GM21423 (cell line): ENCODE results near the gene N4BP2L1.
"Not testable (repeated sequence)": the region's sequence is repeated elsewhere in the genome, so short reads cannot be mapped to it uniquely, and the experiment has no call there.

Source experiments
- ATAC-seq: cut with Tn5 transposase; IDR thresholded peaks from one replicate; pipeline ENCODE4 v1.9.1; 2021; ENCODE audit warnings: mild to moderate bottlenecking, moderate library complexity; ENCODE audit not compliant: unreplicated experiment

The N4BP2L1 gene

DNA sequence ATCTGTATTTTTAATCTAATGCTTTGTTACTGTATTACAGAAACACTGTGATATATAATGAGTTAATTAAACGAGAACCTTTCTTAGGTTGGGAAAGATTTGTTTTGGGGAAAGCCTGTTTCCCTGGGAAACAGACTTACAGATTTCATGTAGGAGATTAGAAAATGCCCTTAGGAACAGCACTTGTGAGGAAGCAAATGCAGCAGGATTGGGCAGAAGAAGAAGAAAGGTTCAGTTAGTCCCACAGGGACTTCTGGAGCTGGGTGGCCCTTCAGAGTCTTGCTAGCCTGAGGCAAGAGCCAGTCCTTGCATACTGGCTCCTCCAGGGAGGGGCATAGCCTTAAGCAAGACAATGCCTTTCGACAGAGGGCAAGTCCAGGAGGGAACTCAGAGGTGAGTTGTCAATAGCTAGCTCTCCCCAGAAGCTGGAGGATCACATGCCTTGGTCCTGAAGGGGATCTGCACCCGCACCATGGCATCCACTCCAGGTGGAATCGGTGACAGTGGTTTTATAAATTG is 36.8 kb downstream of the N4BP2L1 start:
- ATAC-seq = no peak

DNA sequence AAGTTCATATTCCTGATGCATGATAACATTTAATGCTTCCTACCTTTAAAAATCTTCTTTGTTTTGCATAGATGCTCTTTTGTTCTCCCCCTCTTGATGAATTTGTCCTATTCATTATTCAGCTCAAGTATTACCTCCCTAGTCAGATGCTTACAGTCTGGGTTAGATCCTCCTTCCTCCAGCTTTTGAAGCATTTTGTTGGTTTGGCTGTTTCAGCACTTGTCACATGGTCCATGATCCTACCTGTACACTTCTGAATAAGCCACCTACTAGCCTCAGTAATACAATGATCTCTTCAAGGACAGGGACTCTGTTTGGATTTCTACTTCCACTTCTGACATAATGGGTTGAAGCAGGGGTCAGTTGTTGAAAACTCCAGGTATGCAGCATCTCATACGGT is 37.4 kb downstream of the N4BP2L1 start:
- ATAC-seq = no peak

DNA sequence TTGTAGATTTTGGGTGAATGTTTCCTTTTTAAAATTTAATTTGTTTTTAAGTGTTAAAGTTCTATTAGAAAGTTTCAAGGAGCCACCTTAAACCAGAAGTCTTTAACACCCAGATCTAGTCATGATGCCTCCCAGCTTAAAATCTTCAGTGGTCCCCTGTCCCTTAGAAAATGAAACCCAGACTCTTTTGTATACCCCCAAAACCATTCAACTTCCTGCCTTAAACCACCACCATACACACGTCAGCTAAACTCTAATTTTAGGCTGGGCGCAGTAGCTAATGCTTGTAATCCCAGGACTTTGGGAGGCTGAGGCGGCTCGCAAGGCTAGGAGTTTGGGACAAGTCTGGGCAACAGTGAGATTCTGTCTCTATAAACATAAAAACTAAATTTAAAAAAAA is 37.9 kb downstream of the N4BP2L1 start:
- ATAC-seq = peak; percentile 82

DNA sequence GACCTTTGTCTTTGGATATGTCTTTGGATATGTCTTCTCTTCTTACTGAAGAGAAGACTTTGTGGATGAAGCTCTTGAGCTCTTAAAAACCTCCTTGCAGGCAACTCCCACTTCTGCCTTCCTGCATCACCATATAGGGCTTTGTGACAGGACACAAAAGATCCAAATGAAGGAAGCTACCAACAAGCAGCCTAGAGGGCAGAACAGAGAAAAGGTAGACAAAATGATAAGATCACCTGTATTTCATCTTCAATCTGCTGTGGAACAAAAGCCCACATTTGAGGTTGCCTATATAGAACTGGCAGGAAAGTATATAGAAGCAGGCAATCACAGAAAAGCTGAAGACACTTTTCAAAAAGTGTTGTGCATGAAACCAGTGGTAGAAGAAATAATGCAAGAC is 42.5 kb downstream of the N4BP2L1 start:
- no peak for ATAC-seq

DNA sequence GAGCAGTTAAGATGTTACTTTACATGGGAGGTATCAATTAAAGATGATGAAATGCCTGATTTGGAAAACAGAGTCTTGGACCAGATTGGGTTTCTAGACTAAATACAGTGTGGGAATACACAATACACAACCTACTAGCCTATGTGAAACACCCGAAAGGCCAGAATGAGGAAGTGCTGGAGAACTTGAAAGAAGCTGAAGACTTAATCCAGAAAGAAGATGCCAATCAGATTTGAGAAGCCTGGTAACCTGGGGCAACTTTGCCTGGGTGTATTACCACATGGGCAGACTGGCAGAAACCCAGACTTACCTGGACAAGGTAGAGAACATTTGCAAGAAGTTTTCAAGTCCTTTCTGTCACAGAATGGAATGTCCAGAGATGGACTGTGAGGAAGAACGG is 43.2 kb downstream of the N4BP2L1 start:
- no peak for ATAC-seq

DNA sequence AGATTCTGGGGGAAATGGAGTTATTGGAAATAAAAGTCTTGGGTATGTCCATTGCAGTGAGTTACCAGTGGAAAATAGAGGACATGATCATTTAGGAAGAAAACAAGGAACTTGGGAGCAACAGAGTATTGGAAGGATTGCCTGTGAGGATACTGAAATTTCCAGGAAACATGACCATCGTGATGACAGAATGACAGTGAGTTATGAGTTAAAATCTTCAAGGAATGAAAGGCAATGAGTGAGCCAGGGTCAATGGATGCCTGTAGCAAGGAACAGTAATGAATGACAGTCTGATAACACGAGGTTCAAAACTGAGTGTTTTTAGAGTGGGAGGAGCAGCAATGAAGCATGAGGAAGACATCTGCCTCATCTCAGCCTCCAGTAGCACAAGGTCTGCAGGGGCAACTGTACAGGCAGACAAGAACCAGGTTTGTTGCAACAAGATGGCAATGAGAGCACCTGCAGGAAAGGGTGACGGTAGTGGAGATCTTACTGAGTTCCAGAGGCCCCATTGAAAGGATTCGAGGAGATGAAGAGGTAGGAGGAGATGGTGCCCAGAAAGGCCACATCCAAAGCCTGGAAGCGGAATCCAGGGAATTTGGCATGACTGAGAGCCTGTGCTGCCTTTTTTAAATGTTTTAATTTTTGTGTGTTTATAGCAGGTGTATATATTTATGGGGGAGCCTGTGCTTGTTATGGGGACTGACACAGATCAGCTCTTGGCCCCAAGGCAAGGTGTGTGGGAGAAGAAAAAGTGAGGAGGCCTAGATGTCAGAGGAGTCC is 43.9 kb downstream of the N4BP2L1 start:
- no peak for ATAC-seq

DNA sequence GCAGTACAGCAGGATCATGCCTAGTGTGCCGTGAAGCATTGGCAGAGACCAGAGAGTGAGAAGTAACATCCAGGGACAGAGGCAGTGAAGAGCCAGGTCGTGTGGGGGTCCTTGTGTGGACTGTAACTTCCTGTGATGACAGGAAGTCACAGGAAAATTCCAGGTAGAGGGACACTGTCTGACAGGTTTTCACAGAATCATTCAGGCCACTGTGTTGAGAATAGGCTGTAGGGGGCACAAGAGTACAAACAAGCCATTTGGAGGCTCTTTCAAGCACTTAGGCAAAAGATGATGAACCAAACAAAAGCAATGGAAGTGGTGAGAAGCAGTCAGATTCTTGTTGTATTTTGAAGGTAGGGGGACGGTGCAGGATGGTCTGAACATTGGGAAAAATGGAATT is 46.4 kb downstream of the N4BP2L1 start:
- ATAC-seq = no peak

DNA sequence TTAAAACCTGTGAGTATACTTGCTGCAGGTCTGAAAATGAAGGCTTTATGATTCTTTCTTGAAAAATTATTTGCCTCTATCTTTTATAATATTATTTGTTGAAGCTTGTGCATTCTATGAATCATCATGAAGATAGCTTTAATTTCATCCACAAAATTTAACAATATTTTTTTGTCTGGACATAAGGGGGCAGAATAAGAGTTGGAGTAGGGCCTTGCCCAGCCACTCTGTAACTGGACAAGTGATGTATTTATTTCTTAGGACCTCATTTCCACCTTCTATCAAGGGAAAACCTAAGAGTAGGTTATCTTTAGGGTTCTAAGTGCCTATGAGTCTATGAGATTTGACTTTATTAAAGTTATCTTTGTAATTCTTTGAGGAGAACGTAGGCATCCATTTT is 49.9 kb downstream of the N4BP2L1 start:
- ATAC-seq = no peak

DNA sequence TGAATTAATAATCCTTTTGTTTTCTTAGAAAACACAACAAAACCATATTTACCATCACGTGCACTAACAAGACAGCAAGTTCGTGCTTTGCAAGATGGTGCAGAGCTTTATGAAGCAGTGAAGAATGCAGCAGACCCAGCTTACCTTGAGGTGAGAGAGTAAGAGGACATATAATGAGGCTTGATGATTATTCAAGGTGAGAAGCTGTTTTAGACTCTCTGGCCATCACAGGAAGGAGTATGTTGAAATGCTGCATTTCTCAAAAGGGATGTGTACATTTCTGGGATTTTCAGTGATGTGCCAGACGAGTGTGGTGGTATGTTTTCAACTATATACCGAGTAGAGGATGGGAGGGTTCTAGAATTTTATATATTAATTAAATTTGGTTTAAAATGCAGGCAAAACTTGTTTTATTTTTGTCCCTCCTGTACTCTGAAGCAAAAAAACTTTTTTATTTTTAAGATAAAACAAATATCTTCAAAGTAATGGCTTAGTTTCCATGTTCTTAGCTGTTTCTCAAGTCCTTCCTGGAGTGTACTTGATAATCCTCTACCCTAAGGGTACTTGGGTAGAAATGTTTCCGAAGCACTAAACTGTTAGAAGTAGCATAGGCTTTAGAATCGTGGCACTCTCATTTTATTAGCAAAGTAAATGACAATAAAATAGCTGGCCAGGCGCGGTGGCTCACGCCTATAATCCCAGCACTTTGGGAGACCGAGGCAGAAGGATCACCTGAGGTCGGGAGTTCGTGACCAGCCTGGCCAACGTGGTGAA is 51.1 kb downstream of the N4BP2L1 start:
- no peak for ATAC-seq

DNA sequence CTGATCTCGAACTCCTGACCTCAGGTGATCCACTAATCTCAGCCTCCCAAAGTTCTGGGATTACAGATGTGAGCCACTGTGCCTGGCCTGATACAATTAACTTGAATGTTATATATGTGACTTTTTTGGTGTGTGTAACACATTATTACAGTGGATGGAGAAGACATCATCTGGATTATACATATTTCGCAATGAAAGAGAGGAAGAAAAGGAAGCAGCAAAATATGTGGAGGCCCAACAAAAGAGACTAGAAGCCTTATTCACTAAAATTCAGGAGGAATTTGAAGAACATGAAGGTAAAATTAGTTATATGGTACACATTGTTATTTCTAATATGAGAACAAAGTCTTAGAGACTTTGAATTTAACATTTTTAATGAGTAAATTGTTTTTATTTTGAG is 57.1 kb downstream of the N4BP2L1 start:
- ATAC-seq = no peak

DNA sequence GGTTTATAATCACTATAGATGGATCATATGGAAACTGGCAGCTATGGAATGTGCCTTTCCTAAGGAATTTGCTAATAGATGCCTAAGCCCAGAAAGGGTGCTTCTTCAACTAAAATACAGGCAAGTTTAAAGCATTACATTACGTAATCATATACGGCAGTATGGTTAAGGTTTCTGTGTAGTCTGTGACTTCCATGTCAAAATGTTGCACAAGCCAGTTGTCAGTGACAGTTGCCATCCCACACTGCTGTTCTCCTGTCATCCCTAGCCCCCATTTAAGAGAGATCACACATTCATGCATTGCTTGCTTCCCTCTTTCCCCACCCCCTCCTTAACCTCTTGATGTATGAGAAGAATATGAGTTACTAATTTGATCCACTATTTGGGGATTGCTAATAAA is 65.4 kb downstream of the N4BP2L1 start:
- no peak for ATAC-seq

DNA sequence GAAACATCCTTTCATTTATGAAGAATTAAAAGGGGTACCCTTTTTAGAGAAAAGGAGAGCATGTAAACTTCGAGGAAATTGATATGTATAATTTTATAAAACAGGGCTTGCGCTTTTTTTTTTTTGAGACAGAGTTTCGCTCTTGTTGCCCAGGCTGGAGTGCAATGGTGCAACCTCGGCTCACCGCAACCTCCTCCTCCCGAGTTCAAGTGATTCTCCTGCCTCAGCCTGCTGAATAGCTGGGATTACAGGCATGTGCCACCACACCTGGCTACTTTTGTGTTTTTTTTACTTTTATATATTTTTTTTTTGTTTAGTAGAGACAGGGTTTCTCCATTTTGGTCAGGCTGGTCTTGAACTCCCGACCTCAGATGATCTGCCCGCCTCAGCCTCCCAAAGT is 72.0 kb downstream of the N4BP2L1 start:
- not testable (repeated sequence) for ATAC-seq

DNA sequence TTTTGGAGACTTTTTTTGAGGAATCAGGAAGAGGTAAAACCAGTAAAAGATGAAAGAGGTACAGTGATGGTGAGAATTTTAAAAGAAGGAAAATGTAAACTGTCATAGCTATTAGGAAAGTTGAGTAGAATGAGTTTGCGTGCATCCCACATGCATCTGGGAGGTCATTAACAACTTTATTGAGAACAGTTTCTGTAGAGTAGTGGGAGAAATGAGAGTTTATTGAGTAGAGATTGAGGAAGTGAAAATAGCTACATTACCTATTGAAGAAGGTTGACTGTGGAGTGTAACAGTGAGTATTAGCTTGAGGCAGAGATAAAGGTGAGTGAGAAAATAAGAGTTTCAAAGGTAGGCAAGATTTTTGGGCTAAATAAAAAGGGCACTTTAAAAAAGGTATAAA is 73.9 kb downstream of the N4BP2L1 start:
- peak; percentile 64 for ATAC-seq

DNA sequence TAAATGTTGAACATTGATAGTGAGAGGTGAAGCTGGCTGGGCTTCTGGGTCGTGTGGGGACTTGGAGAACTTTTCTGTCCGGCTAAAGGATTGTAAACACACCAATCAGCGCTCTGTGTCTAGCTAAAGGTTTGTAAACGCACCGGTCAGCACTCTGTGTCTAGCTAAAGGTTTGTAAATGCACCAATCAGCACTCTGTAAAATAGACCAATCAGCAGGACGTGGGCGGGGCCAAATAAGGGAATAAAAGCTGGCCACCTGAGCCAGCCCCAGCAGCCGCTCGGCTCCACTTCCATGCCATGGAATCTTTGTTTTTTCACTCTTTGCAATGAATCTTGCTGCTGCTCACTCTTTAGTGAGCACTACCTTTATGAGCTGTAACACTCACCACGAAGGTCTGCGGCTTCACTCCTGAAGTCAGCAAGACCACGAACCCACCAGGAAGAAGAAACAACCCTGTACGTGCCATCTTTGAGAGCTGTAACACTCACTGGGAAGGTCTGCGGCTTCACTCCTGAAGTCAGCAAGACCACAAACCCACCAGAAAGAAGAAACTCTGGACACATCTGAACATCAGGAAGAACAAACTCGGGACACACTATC is 77.0 kb downstream of the N4BP2L1 start:
- not testable (repeated sequence) for ATAC-seq
